ENCODE data around the gene CELF6.

GRCh38 chr15:72285402-72285801 is 34.6 kb downstream of the CELF6 start:
- no peak for TF ChIP-seq EZH2 (IDR thresholded peaks at IDR 0.05; ENCODE audit: low read depth)
- TF ChIP-seq CTCF (conservative IDR thresholded peaks at IDR 0.05), result no peak

Measured in PC-9 (cell line).